ENCODE measurements around the gene DLX4.
A peak's percentile ranks its signal among the peaks of the same experiment; 100 is the strongest.

Gene DLX4

DNA sequence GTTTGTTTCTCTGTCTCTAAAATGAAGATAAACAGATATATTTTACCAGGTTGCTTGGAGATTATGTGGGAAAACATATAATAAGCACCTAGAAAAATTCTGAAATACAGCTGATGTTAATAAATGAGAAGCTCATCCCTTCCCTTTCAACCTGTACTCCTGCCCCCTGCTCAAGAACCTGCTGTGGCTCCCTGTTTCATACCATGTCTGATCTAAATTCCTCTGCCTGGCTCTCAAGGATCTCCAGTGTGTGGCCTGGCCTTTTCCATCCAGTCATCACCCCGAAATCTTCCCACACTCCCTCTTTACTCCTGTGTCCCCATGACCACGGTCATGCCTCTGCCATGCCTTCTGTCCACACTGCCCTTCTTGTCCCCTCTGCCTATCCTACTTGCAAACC is 19.4 kb upstream of the DLX4 start:
- no peak for DNase-seq

DNA sequence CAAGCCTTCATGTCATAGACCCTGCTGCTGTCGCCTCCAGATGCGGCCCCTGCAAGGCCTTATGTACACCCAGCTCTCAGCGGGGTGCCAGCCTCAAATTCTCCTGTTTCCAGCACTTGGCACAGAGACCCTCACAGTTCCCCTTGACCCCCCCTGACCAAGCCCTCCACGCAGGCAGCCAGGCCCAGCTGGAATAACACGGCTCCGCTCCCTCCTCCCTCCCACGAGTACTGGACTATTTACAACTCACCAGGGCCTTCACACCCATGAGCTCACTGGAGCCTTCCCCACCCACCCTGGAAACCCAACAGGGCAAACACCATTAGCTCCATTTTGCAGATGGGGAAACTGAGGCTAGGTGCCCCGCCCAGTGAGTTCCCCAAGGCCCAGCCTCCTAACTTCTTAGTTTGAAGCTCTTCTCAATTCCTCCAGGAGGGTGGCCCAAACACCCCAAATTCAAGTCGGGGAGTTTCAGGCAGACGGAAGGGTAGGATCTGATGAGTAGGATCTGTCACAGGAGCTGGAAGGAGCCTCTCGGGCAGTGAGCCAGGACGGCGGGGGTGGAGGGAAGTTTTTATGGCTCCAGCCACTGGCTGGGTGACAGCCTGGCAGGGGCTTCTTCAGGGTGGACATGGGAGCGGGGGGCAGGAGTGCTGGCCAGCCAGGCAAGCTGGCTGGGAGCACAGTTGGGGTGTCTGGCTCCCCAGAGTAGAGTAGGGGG is 17.5 kb upstream of the DLX4 start:
- no peak for DNase-seq

DNA sequence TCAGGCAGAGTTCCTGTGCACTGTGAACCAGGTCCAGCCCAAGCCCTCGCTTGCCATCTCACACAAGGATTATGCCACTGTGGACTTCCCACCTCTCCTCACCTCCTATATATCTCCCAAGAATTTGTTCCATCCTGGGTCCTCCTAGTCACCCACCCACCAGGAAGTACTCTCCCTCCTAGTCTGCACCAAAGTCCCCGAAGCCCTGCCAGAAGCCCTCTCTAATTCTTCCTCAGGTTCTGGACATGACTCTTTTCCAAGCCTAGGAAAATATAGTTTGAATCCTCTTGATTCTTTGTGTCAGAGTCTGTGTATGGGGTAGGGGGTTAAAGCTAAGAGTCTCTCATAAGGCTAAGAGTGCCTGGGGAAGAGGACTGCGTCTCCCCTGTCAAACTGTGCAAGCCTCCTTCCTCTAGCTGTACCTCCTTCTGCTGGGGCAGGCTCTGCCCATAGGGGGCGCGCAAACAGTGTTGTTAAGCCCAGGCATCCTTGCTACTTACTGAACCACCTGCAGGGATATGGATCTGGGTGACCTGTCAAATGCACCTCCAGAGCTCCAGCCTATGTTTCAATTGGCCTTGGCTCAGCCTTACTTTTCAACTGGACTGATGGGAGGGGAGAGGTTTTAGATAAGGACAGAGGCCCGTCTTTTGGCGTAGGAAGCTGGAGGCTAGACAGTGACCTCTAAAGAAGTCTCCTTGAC is 16.6 kb upstream of the DLX4 start:
- peak; percentile 78 for DNase-seq

DNA sequence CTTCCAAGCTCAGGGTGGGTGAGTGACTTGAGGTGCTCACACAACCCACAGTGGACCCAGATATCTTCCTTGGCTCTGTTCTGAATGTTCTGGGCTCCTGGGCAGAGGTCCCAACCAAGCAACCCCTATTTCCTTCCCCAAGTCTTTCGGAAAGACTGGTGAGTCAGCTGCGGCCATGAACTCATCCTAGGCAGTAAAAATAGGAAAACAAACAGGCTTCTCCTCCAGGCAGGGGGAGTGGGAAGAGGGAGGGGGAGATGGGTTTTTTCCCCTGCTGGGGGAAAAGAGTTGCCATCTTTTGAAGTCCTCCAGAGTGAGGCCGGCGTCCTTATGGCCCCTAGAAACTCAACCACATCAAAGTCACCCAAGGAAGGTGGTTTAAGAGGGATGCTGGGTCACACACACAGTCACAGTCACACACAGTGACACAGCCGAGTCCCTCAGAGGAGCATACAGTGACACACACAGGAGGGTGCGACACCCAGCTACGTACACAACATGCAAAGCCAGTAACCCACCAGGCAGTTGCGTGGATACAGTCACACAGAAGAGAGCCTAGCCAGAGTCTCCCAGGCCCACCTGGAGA is 16.0 kb upstream of the DLX4 start:
- no peak for DNase-seq

DNA sequence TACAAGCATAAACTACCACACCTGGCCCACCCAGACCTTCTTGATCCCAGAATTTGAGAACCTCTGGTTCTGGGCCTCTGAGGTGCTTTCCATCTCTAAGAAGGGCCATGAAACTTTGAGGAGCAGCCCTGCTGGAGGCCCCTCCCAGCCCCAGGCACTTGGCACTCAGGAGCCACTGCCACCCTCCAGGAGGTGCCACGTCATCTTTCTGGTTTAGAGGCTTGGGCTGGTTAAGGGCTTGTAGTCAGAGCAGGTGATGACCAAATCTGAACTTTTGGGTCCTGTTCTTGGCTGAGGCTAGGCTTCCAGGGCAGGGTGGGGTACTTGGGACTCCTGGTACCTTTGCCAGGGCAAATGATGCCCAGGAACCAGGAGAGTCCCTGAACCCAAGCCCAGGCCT is 13.8 kb upstream of the DLX4 start:
- DNase-seq = no peak

DNA sequence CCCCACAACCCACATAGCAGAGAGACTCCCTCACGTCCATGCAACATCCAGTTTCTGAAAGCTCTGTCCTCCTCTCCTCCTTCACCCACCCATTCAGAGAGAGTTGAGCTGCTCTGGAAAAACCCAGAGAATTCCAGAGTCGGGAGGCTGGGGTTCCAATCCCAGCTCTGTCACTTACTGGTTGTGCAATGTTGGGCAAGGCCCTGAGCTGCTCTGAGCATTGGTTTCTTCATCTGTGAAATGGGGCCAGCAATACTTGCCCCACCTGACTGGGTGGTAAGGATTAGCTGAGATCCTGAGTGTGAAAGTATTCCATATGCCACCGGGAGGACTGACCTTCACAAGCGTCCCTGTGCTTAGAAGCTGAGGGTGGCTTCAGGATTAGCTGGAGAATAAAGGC is 12.2 kb upstream of the DLX4 start:
- no peak for DNase-seq

DNA sequence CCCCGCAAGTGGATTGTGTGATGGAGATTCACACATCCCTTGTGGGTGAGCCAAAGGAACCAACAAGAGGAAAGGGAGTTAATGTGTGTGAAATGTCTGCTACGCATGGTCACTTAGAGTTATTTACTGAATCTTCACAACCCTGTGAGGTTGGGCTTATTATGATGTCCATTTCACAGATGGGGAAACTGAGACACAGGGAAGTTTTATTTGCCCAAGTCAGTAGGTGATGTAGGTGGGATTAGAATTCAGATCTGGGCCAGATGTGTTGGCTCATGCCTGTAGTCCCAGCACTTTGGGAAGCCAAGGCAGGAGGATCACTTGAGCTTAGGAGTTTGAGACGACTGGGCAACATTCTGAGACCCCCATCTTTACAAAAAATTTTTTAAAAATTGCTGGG is 11.6 kb upstream of the DLX4 start:
- no peak for DNase-seq

DNA sequence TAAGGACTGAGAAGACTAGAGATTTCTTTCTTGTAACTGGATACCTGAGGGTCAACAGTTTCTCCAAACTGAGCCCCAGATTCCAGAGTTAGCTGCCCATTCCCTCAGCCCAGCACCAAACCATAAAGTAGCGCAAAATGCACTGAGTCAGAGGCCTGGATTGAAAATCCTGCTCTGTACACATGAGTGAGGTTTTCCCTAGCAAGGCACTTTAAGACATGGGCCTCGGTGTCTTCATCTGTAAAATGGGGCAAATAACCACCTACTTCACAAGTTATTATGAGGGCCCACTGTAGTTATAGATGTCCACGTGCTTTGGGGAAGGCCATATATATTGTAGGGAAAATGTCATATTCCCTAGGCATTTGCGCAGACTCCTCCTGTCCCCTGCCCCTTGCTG is 10.3 kb upstream of the DLX4 start:
- DNase-seq = no peak

DNA sequence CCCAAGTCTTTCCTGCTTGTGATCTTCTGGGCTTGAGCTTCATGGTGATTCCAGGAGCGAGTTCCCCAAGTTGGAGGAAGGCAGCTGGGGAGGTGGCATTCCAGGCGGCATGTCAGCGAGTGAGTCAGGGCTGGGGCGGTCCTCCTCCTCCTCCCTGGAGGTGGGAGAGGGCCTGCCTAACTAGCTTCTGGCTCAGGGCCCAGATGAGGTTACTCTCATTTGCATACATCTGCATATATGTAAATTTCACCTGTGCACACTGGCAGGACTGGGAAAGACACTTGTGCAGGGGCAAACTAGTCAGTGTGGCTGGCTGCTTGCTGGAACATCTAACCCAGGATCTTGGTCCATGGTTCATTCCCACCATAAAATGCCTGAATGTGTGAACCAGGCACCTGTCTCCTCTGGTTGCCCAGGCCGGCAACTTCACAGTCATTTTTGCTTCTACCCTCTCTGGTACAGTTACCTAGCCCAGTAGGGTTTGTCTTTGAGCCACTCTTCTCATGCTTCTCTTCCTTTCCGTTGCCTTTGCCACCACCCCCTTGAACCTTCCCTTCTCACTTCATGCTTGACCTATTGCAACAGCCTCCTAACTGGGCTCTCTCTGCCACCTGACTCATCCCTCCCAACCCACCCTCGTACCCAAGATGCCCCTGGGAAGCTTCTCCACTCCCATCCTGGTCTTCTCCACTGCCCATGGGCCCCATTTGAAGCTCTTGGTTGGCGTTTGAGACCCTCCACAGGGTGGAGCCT is 9.6 kb upstream of the DLX4 start:
- peak; percentile 51 for DNase-seq

DNA sequence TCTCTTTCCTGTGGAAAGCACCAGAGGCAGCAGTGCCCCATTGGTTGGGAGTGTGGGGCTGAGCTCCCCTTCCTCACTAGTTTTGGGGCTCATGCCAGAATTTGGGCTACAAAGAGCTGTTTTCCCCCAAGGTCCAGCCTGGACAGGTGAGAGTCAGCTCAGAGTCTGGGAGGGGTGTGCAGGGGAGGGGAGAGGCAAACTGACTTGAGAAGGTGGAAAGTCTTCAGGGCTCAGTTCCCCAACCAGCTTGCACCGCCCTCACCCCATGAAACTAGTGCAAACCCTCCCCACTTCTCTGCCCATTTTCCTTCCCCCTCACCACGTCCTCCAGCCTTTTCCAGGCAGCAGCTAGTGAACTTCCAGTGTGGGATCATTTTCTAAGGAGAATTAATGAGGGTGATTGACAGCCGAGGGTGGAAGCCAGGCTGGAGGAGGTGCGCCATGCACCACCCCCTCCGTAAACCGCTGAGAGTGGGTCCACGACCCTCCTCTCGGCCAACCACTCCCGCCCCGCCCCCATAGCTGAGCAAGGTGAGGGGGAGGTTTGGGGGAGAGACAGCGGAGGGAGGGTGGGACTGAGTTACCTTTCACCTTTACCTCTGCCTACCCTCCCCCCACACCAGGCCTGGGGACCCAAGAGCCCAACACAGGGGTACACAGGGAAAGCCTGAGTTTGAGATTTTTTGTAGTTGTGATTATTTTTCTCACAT is 6.2 kb upstream of the DLX4 start:
- no peak for DNase-seq

DNA sequence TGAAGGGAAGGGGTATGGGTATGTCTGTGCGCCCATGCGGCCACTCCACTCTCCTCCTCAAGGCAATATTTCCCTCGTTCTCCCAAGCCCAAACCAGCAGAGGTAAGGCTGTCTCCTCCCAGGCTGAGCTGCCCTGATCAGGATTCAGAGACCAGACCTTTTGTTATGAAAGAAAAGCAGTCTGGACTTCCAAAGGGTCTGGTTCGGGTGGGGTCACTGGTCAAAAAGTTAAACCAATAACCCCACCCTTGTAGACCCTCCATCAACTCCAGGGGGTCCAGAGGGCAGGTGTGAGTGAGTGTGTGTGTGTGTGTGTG is 5.7 kb upstream of the DLX4 start:
- no peak for DNase-seq

DNA sequence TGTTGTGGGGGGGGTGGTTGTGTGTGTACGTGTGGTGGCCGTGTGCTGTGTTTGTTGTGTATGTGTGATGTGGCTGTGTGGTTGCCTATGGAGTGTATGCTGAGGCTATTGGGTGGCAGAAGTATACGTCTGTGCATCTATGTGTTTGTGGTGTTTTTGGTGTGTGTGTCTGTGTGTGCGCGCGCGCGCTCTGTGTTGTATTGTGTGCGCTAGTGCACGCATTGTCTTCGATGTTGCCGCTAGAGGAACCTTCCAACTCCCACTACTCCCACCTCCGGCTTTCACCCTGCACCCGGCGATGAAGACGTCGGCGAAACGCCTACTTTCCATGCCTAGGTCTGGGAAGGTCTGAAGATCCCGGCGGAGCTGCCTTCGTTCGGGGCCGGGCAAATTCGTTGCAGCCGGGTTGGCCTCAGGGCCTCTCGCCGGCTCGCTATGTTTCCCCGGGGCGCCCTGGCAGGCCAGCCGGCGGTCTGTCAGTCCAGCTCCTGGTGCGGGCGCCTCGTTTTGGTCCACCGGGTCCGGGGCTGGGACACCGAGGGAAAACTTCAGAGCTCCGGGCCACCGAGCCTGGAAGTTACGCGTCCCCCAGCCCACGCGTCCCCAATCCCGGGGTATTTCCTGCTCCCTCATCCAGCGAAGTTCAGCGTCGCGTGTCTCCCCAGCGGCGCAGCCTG is 5.2 kb upstream of the DLX4 start:
- peak; percentile 10 for DNase-seq

DNA sequence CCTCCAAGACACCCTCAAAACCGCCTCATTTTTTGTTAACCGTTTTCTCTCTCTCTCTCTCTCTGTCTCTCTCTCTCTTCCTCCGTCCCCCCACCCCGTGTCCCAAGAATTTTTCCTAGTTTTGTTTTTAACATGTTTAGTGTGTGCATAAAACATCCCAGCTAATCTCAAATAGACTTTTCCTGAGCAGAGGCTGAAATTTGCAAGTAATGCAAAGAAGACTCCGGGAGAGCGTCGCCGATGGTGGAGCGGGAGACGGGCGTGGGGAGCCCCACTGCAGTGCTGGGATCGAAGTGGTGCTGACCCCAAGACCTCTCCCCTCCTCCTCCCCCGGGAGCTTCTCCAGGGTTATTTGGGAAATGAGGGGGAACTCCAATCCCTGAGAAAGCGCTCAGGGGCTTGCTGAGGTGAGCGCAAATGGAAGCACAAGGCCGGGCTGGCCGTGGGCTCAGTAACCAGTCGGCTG is 4.7 kb upstream of the DLX4 start:
- no peak for DNase-seq

DNA sequence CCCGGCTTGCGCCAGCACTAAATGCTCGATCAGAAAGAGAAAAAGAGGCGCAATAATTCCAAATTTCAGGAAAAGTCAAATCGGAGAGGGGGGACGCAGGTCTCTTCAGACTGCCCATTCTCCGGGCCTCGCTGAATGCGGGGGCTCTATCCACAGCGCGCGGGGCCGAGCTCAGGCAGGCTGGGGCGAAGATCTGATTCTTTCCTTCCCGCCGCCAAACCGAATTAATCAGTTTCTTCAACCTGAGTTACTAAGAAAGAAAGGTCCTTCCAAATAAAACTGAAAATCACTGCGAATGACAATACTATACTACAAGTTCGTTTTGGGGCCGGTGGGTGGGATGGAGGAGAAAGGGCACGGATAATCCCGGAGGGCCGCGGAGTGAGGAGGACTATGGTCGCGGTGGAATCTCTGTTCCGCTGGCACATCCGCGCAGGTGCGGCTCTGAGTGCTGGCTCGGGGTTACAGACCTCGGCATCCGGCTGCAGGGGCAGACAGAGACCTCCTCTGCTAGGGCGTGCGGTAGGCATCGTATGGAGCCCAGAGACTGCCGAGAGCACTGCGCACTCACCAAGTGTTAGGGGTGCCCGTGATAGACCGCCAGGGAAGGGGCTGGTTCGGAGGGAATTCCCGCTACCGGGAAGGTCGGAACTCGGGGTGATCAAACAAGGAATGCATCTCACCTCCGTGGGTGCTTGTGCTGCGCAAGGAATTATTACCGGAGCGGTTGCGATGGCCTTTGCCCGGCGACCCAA is 4.0 kb upstream of the DLX4 start:
- DNase-seq = no peak

DNA sequence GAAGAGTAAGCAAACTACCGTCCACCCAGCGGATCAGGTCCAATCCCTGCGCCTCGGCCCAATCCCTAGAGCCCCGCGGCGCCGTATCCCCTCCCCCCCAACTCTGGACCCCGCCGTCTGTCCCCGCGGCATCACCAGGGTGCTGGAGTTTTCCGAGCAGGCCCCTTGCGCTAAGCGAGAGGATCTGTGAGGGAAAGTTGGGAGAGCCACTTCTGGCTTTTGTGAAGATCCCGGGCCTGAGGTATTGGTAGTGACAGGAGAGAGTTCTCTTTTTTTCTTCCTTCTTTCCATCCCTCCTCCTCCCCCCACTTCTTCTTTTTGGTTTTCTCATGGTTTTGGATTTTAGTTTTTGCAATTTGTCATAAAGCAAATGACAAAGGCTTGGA is 3.5 kb upstream of the DLX4 start:
- peak; percentile 50 for DNase-seq

DNA sequence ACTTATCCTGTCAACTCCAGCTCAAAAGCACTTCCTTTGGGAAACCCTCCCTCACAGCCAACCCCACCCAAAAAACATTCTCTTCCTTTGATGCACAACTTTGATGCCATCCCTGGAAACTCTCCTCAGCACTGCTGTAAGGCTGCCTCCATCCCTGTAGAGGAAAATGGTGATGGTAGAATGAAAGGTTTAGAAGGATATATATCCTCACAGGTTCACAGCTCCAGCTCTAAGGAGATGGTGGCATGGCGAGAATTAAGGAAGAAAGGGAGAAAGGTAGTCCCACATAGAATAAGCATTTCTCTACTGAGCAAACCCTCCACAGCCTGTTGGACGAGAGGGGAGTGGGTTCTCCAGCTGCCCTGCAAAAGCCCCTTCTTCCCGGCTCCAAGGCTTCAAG is 2.2 kb upstream of the DLX4 start:
- DNase-seq = no peak

DNA sequence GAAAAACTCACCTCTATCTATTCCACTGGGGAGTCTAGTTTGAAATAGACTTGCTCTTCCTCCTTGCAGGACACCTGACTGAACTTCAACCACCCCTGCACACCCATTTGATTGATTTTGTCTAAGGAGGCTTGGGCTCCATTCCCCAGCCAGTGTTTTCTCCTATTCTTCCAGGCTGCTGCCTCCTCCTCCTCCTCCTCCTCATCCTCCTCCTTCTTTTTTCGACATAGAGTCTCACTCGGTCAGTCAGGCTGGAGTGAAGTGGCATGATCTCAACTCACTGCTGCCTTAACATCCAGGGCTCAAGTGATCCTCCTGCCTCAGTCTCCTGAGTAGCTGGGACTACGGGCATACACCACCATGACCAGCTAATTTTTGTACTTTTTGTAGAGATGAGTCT is 1.8 kb upstream of the DLX4 start:
- no peak for DNase-seq

DNA sequence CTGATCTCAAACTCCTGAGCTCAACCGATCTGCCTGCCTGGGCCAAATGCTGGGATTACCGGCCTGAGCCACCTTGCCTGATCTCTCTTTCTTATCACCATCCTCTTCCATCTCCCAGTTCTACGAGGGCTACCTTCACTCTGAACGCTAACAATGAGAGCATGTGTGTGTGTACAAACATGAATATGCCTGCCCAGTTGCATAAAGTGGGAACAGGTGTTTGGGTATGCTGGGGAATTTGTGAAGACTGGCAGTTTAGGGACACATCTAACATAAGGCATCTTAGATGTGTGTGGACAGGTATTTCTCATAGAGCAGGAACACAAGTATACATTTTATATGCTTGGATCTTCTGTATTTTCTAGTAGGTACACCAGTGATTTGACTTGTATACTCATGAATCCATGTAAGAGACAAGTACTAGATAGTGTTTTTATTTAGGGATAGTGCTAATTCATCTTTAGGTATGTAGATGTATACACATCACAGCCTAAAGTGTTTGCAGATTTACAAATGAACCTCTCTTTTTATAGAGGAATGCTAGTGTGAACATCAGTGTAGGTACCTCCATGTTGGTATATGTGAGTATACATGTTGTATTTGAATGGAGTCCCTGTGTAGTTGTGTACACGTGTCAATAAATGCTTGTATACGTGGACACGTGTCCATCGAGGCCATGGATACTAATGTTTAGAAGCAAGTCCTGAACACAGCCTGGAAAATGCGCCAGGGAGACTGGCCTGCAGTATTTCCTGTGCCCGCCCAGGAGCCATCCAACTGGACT is 1.2 kb upstream of the DLX4 start:
- DNase-seq = no peak

DNA sequence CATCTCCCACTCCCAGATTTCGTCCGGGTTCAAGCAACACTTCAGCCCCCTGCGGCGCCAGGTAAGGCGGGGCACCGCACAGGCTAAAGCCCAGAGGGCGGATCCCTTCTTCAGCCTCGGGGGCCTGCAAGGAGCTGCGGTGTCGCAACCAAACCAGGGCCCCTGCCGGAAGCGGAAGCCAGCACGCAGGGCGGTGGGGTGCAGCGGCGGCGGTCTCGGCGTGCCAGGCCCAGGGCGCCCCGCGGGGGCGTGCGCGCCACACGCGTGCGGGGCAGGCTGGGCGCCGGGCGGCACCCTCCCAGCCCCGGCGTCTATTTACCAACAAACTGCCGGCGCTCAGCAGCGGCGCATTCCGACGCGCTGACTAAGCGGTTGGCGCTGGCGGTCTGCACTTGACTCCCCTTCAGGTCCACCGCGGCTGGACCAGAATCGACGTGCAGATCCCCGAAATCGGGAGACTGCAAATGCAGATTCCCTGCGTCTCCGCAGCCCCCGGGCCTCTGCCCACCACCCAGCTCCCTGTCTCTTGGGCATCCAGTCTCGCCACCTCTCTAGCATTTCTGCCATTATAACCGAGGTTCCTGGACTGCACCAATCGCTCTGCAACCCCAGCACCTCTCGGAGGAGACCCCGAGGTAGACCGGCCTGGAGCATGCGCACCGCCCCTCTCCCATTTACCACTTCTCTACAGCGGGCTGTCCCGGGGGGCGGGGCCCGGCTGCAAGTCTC is 421 bp upstream of the DLX4 start:
- peak; percentile 66 for DNase-seq

DNA sequence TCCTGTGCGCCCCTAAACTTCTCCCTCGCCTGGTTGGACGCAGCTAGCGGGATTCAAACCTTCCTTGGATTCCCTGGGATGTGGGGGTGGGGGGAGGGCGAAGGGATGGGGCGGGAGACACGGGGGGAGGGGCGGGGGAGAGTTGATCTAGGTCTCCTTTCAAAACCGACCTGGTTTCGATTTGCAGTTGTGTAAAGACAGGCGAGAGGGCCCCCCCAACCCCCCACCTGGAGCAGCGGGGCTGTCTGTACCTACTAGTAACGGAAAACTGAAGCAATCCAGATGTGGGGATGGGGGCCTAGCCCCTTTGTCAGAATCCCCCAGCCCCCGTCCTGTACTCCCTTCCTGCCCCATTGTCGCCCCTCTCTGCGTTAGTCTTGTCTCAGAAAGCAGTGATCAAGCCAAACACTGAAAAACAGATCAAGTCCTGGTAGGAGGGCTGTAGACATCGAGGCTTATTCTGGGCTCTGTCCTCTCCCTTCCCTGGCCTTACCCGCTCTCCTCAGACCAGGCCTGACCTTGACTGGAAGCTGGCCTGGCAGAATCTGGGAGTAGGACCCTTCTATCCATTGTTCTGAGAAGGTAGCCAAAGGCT is 902 bp downstream of the DLX4 start:
- DNase-seq = no peak
